T-cell (primary cell): ENCODE measurements around the gene COQ2. TPM values are rescaled to one million over a fixed set of nuclear protein-coding genes. Genes with fewer than 3 reads are reported as not detected.
A peak's percentile ranks its signal among the peaks of the same experiment; 100 is the strongest.

ENCODE experiments used
- ATAC-seq, 4 experiments: fragments of 200-7000 bp in 3 of 4; fragments of 150-1000 bp in 1 of 4; cut with Tn5 transposase; replicated peaks in 1 of 4; 1 replicate in 3 of 4; 2 replicates in 1 of 4; pipeline ENCODE4 v1.10.0; 2021; ENCODE audit warnings: moderate library complexity in 3 of 4, mild to moderate bottlenecking in 2 of 4, moderate number of reproducible peaks in 1 of 4
- CTCF ChIA-PET, 2 donors: fragments of 300-600 bp; sonication (Branson Sonifier 250); formaldehyde crosslinking; loops; one replicate each; lab custom pipeline; 2022; ENCODE audit warnings: antibody characterized with exemption in 2 of 2; lab: Charles Lee
- POLR2A ChIA-PET, 2 donors: fragments of 300-600 bp; sonication (Branson Sonifier 250); formaldehyde crosslinking; loops; one replicate each; lab custom pipeline; 2022; ENCODE audit warnings: antibody characterized with exemption in 2 of 2; lab: Charles Lee
- DNase-seq, 35 experiments: peaks; one replicate each; pipeline versions ENCODE4 v3.0.0 to v3.0.0-alpha.2; 2013 to 2023
- H3K27ac ChIP-seq: one replicate; pipeline ENCODE4 v1.5.1; 2013; ENCODE audit warnings: low read length
- H3K27me3 ChIP-seq, 2 experiments: replicated peaks in 1 of 2; 1 replicate in 1 of 2; 2 replicates in 1 of 2; pipeline versions ENCODE4 v1.6.1 to v1.7.0; 2013; ENCODE audit warnings: low read length in 1 of 2, mixed read lengths in 1 of 2; ENCODE audit not compliant: control insufficient read depth in 2 of 2, insufficient read depth in 2 of 2; ENCODE audit errors: extremely low read depth in 1 of 2
- H3K36me3 ChIP-seq, 2 donors: 1 replicate in 1 of 2; 2 replicates in 1 of 2; pipeline versions ENCODE4 v1.6.1 to v1.7.0; 2013; ENCODE audit warnings: low read length in 1 of 2; ENCODE audit not compliant: control insufficient read depth in 2 of 2, insufficient read depth in 1 of 2; ENCODE audit errors: extremely low read depth in 1 of 2
- H3K4me1 ChIP-seq, 2 experiments: 1 replicate in 1 of 2; 2 replicates in 1 of 2; pipeline versions ENCODE4 v1.6.1 to v1.7.0; 2013; ENCODE audit warnings: low read length in 2 of 2, mixed read lengths in 1 of 2; ENCODE audit not compliant: insufficient read depth in 2 of 2, control insufficient read depth in 1 of 2; ENCODE audit errors: extremely low read depth in 1 of 2
- H3K4me3 ChIP-seq, 2 donors: 1 replicate in 1 of 2; 2 replicates in 1 of 2; pipeline versions ENCODE4 v1.5.1 to v1.7.0; 2013; ENCODE audit warnings: mild to moderate bottlenecking in 2 of 2, low read length in 1 of 2, moderate library complexity in 1 of 2; ENCODE audit not compliant: control insufficient read depth in 1 of 2; ENCODE audit errors: extremely low read depth in 1 of 2
- H3K9me3 ChIP-seq: 2 replicates; pipeline ENCODE4 v1.7.0; 2013
- H3K27ac Mint-ChIP-seq, 2 donors: one replicate each; pipeline ENCODE4 v1.8.0; 2020 to 2021; ENCODE audit warnings: mild to moderate bottlenecking in 2 of 2, mixed read lengths in 2 of 2
- H3K27me3 Mint-ChIP-seq, 2 donors: one replicate each; pipeline ENCODE4 v1.8.0; 2021 to 2022; ENCODE audit warnings: mixed read lengths in 2 of 2
- H3K36me3 Mint-ChIP-seq: one replicate; pipeline ENCODE4 v1.8.0; 2021; ENCODE audit warnings: mixed read lengths
- H3K4me1 Mint-ChIP-seq, 3 donors: one replicate each; pipeline ENCODE4 v1.8.0; 2020 to 2022; ENCODE audit warnings: mixed read lengths in 3 of 3, mild to moderate bottlenecking in 1 of 3
- H3K4me3 Mint-ChIP-seq, 3 donors: one replicate each; pipeline ENCODE4 v1.8.0; 2020 to 2022; ENCODE audit warnings: mild to moderate bottlenecking in 3 of 3, mixed read lengths in 3 of 3, moderate library complexity in 3 of 3
- H3K9me3 Mint-ChIP-seq, 3 donors: one replicate each; pipeline ENCODE4 v1.8.0; 2020 to 2022; ENCODE audit warnings: mixed read lengths in 3 of 3
- WGBS: methylation state at CpG from one replicate; pipeline ENCODE4 v1.1.5; 2013; ENCODE audit warnings: missing lambda C conversion rate; ENCODE audit not compliant: insufficient coverage; 5-methylcytosine and 5-hydroxymethylcytosine counted together
- total RNA-seq, 35 experiments: library from RNA in 6 of 35; stranded (reverse) in 6 of 35; fragments of 120-200 nt in 1 of 35; gene quantifications; one replicate each; pipeline versions ENCODE4 v1.2.1 to v1.2.4 and lab custom pipeline; 2013 to 2026

Gene COQ2
- total RNA-seq, 5 donors from 2014 or later (not counting 1 experiment from before 2014, with no cell fraction given), result 4.7 to 9.7 (median 6.2) TPM

DNA sequence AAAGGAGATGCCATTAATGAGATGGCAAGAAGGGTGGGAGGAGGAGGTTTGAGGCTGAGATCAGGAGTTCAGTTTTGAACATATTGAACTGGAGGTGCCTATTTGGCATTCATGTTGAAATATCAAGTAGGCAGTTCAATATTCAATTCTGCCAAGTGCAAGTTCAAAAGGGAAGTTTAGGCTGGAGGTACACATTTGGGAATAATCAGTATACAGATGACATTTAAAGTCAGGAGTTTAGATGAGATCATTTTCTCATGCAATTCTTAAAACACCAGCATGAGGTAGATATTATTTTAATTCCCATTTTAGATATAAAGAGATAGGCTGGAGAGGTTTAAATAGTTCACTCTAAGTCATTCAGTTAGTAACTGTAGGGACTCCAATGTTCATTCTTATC lies 26.1 kb downstream of the COQ2 start:
- ChIA-PET CTCF (interaction anchor here (0.6 to 2.3 kb wide), 2 partner anchors 148 to 181 kb away, joined by 3 to 14 read pairs; no protein-coding TSS in a partner anchor), POLR2A (no interaction called here)
- H3K36me3 Mint-ChIP-seq, result peaks cover 23% of the 10 kb centered on the region
- no peaks in the 10 kb centered on the region for H3K27me3 Mint-ChIP-seq
- peaks cover 8 to 20% (median 11%) of the 10 kb centered on the region in 3 donors for H3K4me1 Mint-ChIP-seq
- Histone ChIP-seq H3K4me3 (no peak overlapping the region), H3K27ac (no peak overlapping the region), H3K36me3 (peaks cover 5 to 6% of the 10 kb centered on the region in 2 donors), H3K9me3 (no peaks in the 10 kb centered on the region), H3K27me3 (no peaks in the 10 kb centered on the region), H3K4me1 (peaks cover 0 to 4% of the 10 kb centered on the region in 2 experiments)
- DNase-seq (no peak), ATAC-seq (no peak)
- no peak overlapping the region for H3K4me3 Mint-ChIP-seq
- no peak overlapping the region for H3K27ac Mint-ChIP-seq
- H3K9me3 Mint-ChIP-seq, result no peaks in the 10 kb centered on the region

DNA sequence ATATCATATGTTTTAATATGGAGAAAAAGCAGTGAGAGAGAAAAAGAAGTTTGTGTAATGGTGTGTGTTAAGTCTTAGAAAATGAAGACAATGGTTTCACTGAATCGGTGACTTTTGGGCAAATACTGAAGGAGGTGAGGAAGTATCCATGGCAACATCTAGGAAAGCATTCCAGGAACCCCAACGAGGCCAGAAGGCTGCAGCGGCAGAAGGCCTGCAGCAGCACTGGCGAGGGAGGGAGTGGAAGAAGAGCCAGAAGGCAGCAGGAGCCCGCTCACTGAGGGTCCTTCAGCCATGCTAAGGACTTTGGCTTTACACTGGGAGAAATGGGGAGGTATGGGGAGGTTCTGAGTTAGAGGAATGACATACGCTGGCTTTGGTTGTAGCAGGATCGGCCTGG lies 26.8 kb downstream of the COQ2 start:
- peaks cover 5 to 6% of the 10 kb centered on the region in 2 donors for H3K36me3 ChIP-seq
- no peak for DNase-seq
- Mint-ChIP-seq H3K36me3 (peaks cover 19% of the 10 kb centered on the region), H3K27me3 (no peaks in the 10 kb centered on the region), H3K27ac (no peak overlapping the region), H3K4me3 (no peak overlapping the region), H3K9me3 (no peaks in the 10 kb centered on the region), H3K4me1 (peaks cover 10 to 24% (median 16%) of the 10 kb centered on the region in 3 donors)
- CTCF ChIA-PET, result no interaction called here
- no peak overlapping the region for H3K27ac ChIP-seq
- no peaks in the 10 kb centered on the region for H3K27me3 ChIP-seq
- H3K4me1 ChIP-seq, result peaks cover 3 to 6% of the 10 kb centered on the region in 2 experiments
- H3K9me3 ChIP-seq, result no peaks in the 10 kb centered on the region
- no peak overlapping the region for H3K4me3 ChIP-seq
- no peak for ATAC-seq
- over 99% methylated on average over 7 of the region's 7 CpGs for WGBS
- POLR2A ChIA-PET, result no interaction called here

GRCh38 chr4:83255584-83255983 lies 29.0 kb downstream of the COQ2 start:
- DNase-seq (no peak), ATAC-seq (no peak)
- Histone ChIP-seq H3K27me3 (no peaks in the 10 kb centered on the region), H3K9me3 (no peaks in the 10 kb centered on the region), H3K36me3 (no peaks in the 10 kb centered on the region), H3K4me1 (peaks cover 16 to 19% of the 10 kb centered on the region in 2 experiments), H3K4me3 (no peak overlapping the region), H3K27ac (no peak overlapping the region)
- H3K27ac Mint-ChIP-seq, result no peak overlapping the region
- no CpG with 5 or more reads among the region's 1 CpG for WGBS
- H3K9me3 Mint-ChIP-seq, result no peaks in the 10 kb centered on the region
- H3K4me3 Mint-ChIP-seq, result no peak overlapping the region
- H3K27me3 Mint-ChIP-seq, result no peaks in the 10 kb centered on the region
- CTCF ChIA-PET, result no interaction called here
- peaks cover 12% of the 10 kb centered on the region for H3K36me3 Mint-ChIP-seq
- POLR2A ChIA-PET, result no interaction called here
- peaks cover 30 to 45% (median 38%) of the 10 kb centered on the region in 3 donors for H3K4me1 Mint-ChIP-seq

- peak overlapping the region in 1 of 3 donors; percentile 8 for H3K4me3 Mint-ChIP-seq
- Histone ChIP-seq H3K4me1 (peaks cover 12 to 19% of the 10 kb centered on the region in 2 experiments), H3K27me3 (no peaks in the 10 kb centered on the region), H3K4me3 (no peak overlapping the region), H3K9me3 (no peaks in the 10 kb centered on the region), H3K36me3 (no peaks in the 10 kb centered on the region), H3K27ac (no peak overlapping the region)
- peak overlapping the region; percentile 65 to 71 for H3K27ac Mint-ChIP-seq
- no peaks in the 10 kb centered on the region for H3K27me3 Mint-ChIP-seq
- H3K9me3 Mint-ChIP-seq, result no peaks in the 10 kb centered on the region
- POLR2A ChIA-PET, result interaction anchor here (0.6 to 0.7 kb wide), 3 partner anchors 12 to 161 kb away, joined by 3 to 7 read pairs (median 4); no protein-coding TSS in a partner anchor
- CTCF ChIA-PET, result interaction anchor here (0.5 to 4.1 kb wide), 21 partner anchors 28 to 194 kb away, joined by 3 to 54 read pairs (median 5); partner anchors contain the start of genes COQ2 (in 1 of the 2) and PLAC8 (in 1 of the 2)
- H3K4me1 Mint-ChIP-seq, result peaks cover 22 to 30% (median 29%) of the 10 kb centered on the region in 3 donors
- DNase-seq, result peak; percentile 38 to 88 (median 72)
- H3K36me3 Mint-ChIP-seq, result peaks cover 4% of the 10 kb centered on the region
- WGBS, result no CpG with 5 or more reads among the region's 7 CpGs
- ATAC-seq, result peak; percentile 75 to 94 (median 88)
These were observed 31.7 kb downstream of the COQ2 start for GRCh38 chr4:83252782-83253405.

DNA sequence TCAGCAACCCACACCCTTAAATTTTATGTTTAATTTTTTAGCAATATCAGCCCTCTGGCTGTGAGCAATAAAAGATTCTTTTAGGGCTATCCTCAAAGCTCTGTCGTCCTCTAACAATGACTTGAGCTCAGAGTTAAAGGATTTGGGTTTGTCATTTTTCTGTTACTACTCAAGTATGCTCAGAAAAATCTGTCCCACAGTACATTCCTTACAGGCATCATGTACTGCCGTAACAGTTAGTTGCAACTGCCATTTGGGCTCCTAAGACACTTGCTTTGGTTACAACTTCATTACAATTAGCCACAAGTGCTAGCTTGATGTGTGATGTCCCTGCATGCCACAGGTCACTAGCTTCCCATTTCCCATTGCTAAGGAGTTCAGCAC lies 33.2 kb downstream of the COQ2 start:
- WGBS, result 60% methylated on average over 1 of the region's 2 CpGs
- Mint-ChIP-seq H3K4me3 (peak overlapping the region in 1 of 3 donors; percentile 10), H3K36me3 (no peaks in the 10 kb centered on the region), H3K27me3 (no peaks in the 10 kb centered on the region), H3K9me3 (no peaks in the 10 kb centered on the region), H3K27ac (peak overlapping the region in 1 of 2 donors; percentile 46), H3K4me1 (peaks cover 22 to 31% (median 29%) of the 10 kb centered on the region in 3 donors)
- POLR2A ChIA-PET, result interaction anchor here (0.6 to 1.2 kb wide), 6 partner anchors 14 to 265 kb away, joined by 3 to 9 read pairs (median 4); no protein-coding TSS in a partner anchor
- CTCF ChIA-PET, result interaction anchor here (0.5 to 4.1 kb wide), 30 partner anchors 9 to 837 kb away, joined by 3 to 54 read pairs (median 4); partner anchors contain the start of genes COQ2 (in 1 of the 2), HELQ (in 1 of the 2), MRPS18C (in 1 of the 2) and PLAC8 (in 1 of the 2)
- H3K27me3 ChIP-seq, result no peaks in the 10 kb centered on the region
- peaks cover 12 to 19% of the 10 kb centered on the region in 2 experiments for H3K4me1 ChIP-seq
- H3K27ac ChIP-seq, result no peak overlapping the region
- H3K36me3 ChIP-seq, result no peaks in the 10 kb centered on the region
- no peaks in the 10 kb centered on the region for H3K9me3 ChIP-seq
- H3K4me3 ChIP-seq, result no peak overlapping the region
- no peak for DNase-seq
- ATAC-seq, result no peak

DNA sequence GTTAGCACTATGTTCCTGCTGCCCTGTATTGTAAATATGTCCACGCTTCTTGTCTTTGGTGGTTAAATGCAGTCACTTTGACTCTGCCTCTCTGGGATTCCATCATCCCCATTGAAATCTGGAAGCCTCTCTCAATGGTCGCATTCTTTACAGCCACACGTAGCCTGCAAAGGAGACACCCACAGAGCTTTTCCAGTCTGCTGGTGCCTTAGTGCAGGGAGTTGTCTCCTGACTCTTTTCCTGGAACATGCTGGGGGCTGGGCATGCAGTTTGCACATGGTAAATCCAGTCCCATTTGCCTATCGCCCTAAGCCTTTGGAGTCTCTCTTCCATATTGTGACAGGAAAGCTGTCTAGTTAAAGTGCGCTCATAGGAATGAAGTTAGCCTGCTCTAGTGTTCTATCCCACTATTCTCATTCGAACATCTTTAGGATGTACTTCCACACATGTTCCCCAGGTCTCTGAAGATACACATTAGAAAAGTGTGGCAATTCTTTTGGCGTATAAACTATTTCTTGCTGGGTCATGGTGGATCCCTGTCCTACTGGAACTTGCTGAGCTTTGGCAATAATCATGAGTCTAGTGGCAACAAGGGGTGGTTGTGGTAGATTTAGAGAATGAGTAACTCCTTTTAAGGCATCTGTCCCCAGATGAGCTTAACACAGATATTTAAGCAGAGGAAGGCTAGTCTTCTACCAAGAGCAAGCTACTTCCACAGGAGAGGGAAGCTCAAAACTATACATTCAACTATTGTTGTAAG lies 33.7 kb downstream of the COQ2 start:
- 100% methylated on average over 4 of the region's 7 CpGs for WGBS
- Histone ChIP-seq H3K9me3 (no peaks in the 10 kb centered on the region), H3K36me3 (no peaks in the 10 kb centered on the region), H3K4me3 (no peak overlapping the region), H3K27ac (no peak overlapping the region), H3K4me1 (peaks cover 12 to 19% of the 10 kb centered on the region in 2 experiments), H3K27me3 (no peaks in the 10 kb centered on the region)
- Mint-ChIP-seq H3K4me3 (no peak overlapping the region), H3K4me1 (peaks cover 22 to 35% (median 29%) of the 10 kb centered on the region in 3 donors), H3K9me3 (no peaks in the 10 kb centered on the region), H3K36me3 (no peaks in the 10 kb centered on the region), H3K27ac (no peak overlapping the region), H3K27me3 (no peaks in the 10 kb centered on the region)
- ATAC-seq (no peak), DNase-seq (no peak)
- ChIA-PET CTCF (interaction anchor here (0.5 to 4.1 kb wide), 30 partner anchors 9 to 836 kb away, joined by 3 to 54 read pairs (median 4); partner anchors contain the start of genes COQ2 (in 1 of the 2), HELQ (in 1 of the 2), MRPS18C (in 1 of the 2) and PLAC8 (in 1 of the 2)), POLR2A (interaction anchor here (0.5 to 1.2 kb wide), 7 partner anchors 15 to 264 kb away, joined by 3 to 9 read pairs (median 4); no protein-coding TSS in a partner anchor)
